MCF 10A (cell line): ENCODE data around the gene ALPP. TPM values are rescaled to one million over a fixed set of nuclear protein-coding genes. Genes with fewer than 3 reads are reported as not detected.

Experiments
- BruUV-seq: library from RNA; stranded (reverse); fragments of 400-500 nt; replicated peaks from 2 replicates; lab custom pipeline; 2021; lab: Mats Ljungman, UMichigan
- CTCF ChIA-PET: fragments of 300-600 bp; sonication (Branson Sonifier 250); formaldehyde crosslinking; extraction: SDS; loops from one replicate; lab custom pipeline; 2021; ENCODE audit warnings: antibody characterized with exemption, inconsistent platforms; lab: Yijun Ruan, JAX
- POLR2A ChIA-PET: fragments of 300-600, 350-650 bp; sonication (Branson Sonifier 250); formaldehyde crosslinking; extraction: SDS; loops from one replicate; lab custom pipeline; 2020; ENCODE audit warnings: antibody characterized with exemption, inconsistent platforms; lab: Yijun Ruan, JAX
- DNase-seq: peaks from one replicate; pipeline ENCODE4 v3.0.0-alpha.2; 2018; ENCODE audit not compliant: unreplicated experiment
- H3K27ac Mint-ChIP-seq: one replicate; pipeline ENCODE4 v1.8.0; 2022; ENCODE audit warnings: mild to moderate bottlenecking, low read depth, mixed read lengths; ENCODE audit not compliant: unreplicated experiment
- H3K27me3 Mint-ChIP-seq: one replicate; pipeline ENCODE4 v1.8.0; 2022; ENCODE audit warnings: mixed read lengths; ENCODE audit not compliant: insufficient read depth, unreplicated experiment
- H3K36me3 Mint-ChIP-seq: one replicate; pipeline ENCODE4 v1.8.0; 2022; ENCODE audit warnings: mild to moderate bottlenecking, moderate library complexity, mixed read lengths; ENCODE audit not compliant: insufficient read depth, unreplicated experiment
- H3K4me1 Mint-ChIP-seq: one replicate; pipeline ENCODE4 v1.8.0; 2022; ENCODE audit warnings: mixed read lengths; ENCODE audit not compliant: insufficient read depth, unreplicated experiment
- H3K4me3 Mint-ChIP-seq: one replicate; pipeline ENCODE4 v1.8.0; 2022; ENCODE audit warnings: mild to moderate bottlenecking, moderate library complexity, mixed read lengths; ENCODE audit not compliant: unreplicated experiment
- H3K9me3 Mint-ChIP-seq: one replicate; pipeline ENCODE4 v1.8.0; 2022; ENCODE audit warnings: mixed read lengths; ENCODE audit not compliant: unreplicated experiment
- intact Hi-C: fragments of 100-400 bp; cut with micrococcal nuclease; formaldehyde crosslinking; loops from 2 replicates; pipeline ENCODE4 v1.14.1; 2022
- total RNA-seq: library from RNA; stranded (reverse); gene quantifications from 2 replicates; pipeline ENCODE4 v1.2.3, GENCODE V29; 2022
- TF ChIP-seq, protein P1 (sequence below): fragments of 200-600 bp; IDR thresholded peaks from one replicate; pipeline ENCODE4 v1.8.0; 2022; ENCODE audit warnings: antibody characterized with exemption, mild to moderate bottlenecking; ENCODE audit not compliant: unreplicated experiment

ALPP gene
- total RNA-seq, 1 experiment from 2014 or later: 0.35 TPM

DNA sequence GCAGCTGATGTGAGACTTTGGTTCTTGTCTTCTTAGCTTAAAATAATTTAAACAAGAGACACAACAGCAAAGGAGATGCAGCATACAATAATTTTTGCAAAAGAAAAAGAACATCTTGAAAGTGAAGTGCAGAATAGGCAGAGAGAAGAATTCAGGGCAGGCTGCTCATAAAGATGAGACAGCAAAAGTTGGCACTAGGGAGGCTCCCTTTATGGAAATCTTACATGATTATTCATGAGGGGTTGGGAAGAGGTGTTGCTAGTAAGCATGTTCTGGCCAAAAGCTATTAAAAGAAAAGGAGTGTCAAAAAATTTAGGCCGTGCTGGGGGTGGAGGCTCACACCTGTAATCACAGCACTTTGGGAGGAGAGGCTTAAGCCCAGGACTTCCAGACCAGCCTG is 4.2 kb upstream of the ALPP start:
- no TSS peak for BruUV-seq
- TF ChIP-seq, protein P1, sequence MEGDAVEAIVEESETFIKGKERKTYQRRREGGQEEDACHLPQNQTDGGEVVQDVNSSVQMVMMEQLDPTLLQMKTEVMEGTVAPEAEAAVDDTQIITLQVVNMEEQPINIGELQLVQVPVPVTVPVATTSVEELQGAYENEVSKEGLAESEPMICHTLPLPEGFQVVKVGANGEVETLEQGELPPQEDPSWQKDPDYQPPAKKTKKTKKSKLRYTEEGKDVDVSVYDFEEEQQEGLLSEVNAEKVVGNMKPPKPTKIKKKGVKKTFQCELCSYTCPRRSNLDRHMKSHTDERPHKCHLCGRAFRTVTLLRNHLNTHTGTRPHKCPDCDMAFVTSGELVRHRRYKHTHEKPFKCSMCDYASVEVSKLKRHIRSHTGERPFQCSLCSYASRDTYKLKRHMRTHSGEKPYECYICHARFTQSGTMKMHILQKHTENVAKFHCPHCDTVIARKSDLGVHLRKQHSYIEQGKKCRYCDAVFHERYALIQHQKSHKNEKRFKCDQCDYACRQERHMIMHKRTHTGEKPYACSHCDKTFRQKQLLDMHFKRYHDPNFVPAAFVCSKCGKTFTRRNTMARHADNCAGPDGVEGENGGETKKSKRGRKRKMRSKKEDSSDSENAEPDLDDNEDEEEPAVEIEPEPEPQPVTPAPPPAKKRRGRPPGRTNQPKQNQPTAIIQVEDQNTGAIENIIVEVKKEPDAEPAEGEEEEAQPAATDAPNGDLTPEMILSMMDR: no peak
- no peak for DNase-seq
- Mint-ChIP-seq H3K4me3 (no peak overlapping the region), H3K27me3 (no peaks in the 10 kb centered on the region), H3K36me3 (no peaks in the 10 kb centered on the region), H3K9me3 (no peaks in the 10 kb centered on the region), H3K27ac (no peak overlapping the region), H3K4me1 (peaks cover 6% of the 10 kb centered on the region)
- CTCF ChIA-PET: interaction anchor here (1.0 to 2.3 kb wide), 3 partner anchors 12 to 521 kb away, joined by 3 to 7 read pairs (median 5); no protein-coding TSS in a partner anchor
- intact Hi-C loops: loop anchor here (5.0 kb wide), 1 partner anchor 68 kb away; no protein-coding TSS in a partner anchor
- POLR2A ChIA-PET: interaction anchor here (1.2 kb wide), 1 partner anchor 25 kb away, joined by 3 read pairs; no protein-coding TSS in a partner anchor

DNA sequence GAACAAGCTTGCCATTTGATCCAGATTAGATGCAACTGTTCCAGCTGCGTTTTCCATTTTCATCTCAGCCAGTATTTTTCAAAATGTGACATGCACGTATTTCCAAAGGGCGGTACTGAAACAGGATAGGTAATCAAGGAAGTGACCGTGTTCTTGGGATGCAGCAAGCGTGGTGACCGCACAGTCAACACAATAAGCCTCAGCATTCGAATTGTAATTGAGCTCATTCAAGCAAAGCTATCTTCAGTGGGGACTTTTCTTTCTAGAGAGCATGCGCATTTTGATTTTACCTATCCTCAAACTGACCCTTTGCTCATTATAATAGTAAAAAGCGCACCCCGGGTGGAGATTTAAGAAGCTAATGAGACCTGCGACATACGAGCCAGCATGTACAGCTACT is 3.4 kb upstream of the ALPP start:
- H3K27ac Mint-ChIP-seq: no peak overlapping the region
- no peak overlapping the region for H3K4me3 Mint-ChIP-seq
- H3K4me1 Mint-ChIP-seq: peaks cover 6% of the 10 kb centered on the region
- H3K9me3 Mint-ChIP-seq: no peaks in the 10 kb centered on the region
- TF ChIP-seq, protein P1: no peak
- intact Hi-C loops: no loop called here
- H3K36me3 Mint-ChIP-seq: no peaks in the 10 kb centered on the region
- POLR2A ChIA-PET: no interaction called here
- CTCF ChIA-PET: interaction anchor here (1.4 kb wide), 1 partner anchor 522 kb away, joined by 5 read pairs; no protein-coding TSS in a partner anchor
- no TSS peak for BruUV-seq
- no peak for DNase-seq
- H3K27me3 Mint-ChIP-seq: no peaks in the 10 kb centered on the region

DNA sequence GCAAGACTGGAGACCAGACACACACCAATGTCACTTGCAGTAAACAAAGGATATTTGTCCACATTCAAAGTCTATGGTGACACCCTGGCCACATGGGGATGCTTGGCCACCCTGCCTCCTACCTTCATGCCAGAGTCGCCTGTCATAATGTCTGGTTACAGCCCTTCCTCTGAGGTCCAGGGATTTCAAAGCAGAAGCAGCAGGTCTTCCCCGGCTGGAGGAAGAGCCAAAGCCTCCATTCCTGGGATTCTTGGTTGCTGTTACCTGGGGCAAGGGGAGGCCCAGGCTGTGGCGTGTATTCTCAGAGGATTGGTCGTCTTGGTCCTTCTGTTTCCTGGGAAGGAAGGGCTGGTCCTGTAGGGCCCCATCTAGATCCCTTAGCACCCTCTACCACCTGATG is 2.3 kb upstream of the ALPP start:
- Mint-ChIP-seq H3K27me3 (no peaks in the 10 kb centered on the region), H3K36me3 (no peaks in the 10 kb centered on the region), H3K4me1 (peaks cover 6% of the 10 kb centered on the region), H3K9me3 (no peaks in the 10 kb centered on the region), H3K4me3 (no peak overlapping the region), H3K27ac (no peak overlapping the region)
- BruUV-seq: no TSS peak
- TF ChIP-seq, protein P1: no peak
- CTCF ChIA-PET: interaction anchor here (0.7 to 1.1 kb wide), 2 partner anchors 50 to 161 kb away, joined by 3 read pairs; no protein-coding TSS in a partner anchor
- intact Hi-C loops: no loop called here
- DNase-seq: no peak
- POLR2A ChIA-PET: no interaction called here

DNA sequence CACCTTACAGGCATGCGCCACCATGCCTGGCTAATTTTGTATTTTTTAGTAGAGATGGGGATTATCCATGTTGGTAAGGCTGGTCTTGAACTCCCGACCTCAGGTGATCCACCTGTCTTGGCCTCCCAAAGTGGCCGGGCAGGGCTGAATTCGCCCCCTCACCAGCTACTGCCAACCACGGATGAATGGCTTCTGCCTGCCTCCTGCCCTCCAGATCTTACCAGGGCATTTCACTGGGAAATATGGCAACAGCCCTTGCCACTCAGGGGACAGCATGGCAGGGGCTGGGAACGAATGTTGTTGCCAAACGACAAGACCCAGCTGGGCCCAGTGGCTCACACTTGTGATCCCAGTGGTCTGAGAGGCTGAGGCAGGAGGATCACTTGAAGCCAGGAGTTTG is 1.8 kb upstream of the ALPP start:
- Mint-ChIP-seq H3K9me3 (no peaks in the 10 kb centered on the region), H3K4me1 (peaks cover 6% of the 10 kb centered on the region), H3K4me3 (no peak overlapping the region), H3K36me3 (no peaks in the 10 kb centered on the region), H3K27ac (no peak overlapping the region), H3K27me3 (no peaks in the 10 kb centered on the region)
- no peak for DNase-seq
- CTCF ChIA-PET: interaction anchor here (1.1 kb wide), 1 partner anchor 50 kb away, joined by 3 read pairs; no protein-coding TSS in a partner anchor
- POLR2A ChIA-PET: no interaction called here
- TF ChIP-seq, protein P1: no peak
- BruUV-seq: no TSS peak
- intact Hi-C loops: no loop called here
